NK-92 treated with Interleukin-12 subunit alpha and Interleukin-12 subunit beta, amount 100 ng/mL, for 24 hours (cell line): ENCODE measurements around the gene ZNRF2.
"Not testable (repeated sequence)": the region's sequence is repeated elsewhere in the genome, so short reads cannot be mapped to it uniquely, and the experiment has no call there.

Experiments used
- DNase-seq: peaks from one replicate; lab custom pipeline; 2025; lab: John Stamatoyannopoulos, UW

Gene ZNRF2

GRCh38 chr7:30363778-30364563 is 79.6 kb downstream of the ZNRF2 start:
- DNase-seq = no peak

- DNase-seq = no peak
Measured at GRCh38 chr7:30364773-30365172, 80.4 kb downstream of the ZNRF2 start.

- DNase-seq = no peak
Measured at GRCh38 chr7:30365621-30366020, 81.2 kb downstream of the ZNRF2 start.

- no peak for DNase-seq
Measured at GRCh38 chr7:30366606-30367005, 82.2 kb downstream of the ZNRF2 start.

- no peak for DNase-seq
Measured at GRCh38 chr7:30367561-30367960, 83.2 kb downstream of the ZNRF2 start.

GRCh38 chr7:30369879-30370278 is 85.5 kb downstream of the ZNRF2 start:
- DNase-seq = no peak

GRCh38 chr7:30371321-30371720 is 86.9 kb downstream of the ZNRF2 start:
- DNase-seq = no peak

- DNase-seq = no peak
Measured at GRCh38 chr7:30378275-30378674, 93.9 kb downstream of the ZNRF2 start.

- DNase-seq = no peak
Measured at GRCh38 chr7:30379131-30379530, 94.7 kb downstream of the ZNRF2 start.

- DNase-seq = no peak
Measured at GRCh38 chr7:30379741-30380140, 95.3 kb downstream of the ZNRF2 start.

GRCh38 chr7:30380294-30380693 is 95.9 kb downstream of the ZNRF2 start:
- no peak for DNase-seq

- DNase-seq = not testable (repeated sequence)
Measured at GRCh38 chr7:30380824-30381223, 96.4 kb downstream of the ZNRF2 start.

GRCh38 chr7:30382607-30383006 is 98.2 kb downstream of the ZNRF2 start:
- DNase-seq = no peak

- no peak for DNase-seq
Measured at GRCh38 chr7:30389791-30390190, 105.4 kb downstream of the ZNRF2 start.

GRCh38 chr7:30390736-30391636 is 106.6 kb downstream of the ZNRF2 start:
- no peak for DNase-seq

- DNase-seq = no peak
Measured at GRCh38 chr7:30391806-30392205, 107.4 kb downstream of the ZNRF2 start.

GRCh38 chr7:30395676-30396075 is 111.3 kb downstream of the ZNRF2 start:
- DNase-seq = no peak

GRCh38 chr7:30396389-30396788 is 112.0 kb downstream of the ZNRF2 start:
- no peak for DNase-seq

- no peak for DNase-seq
Measured at GRCh38 chr7:30403477-30403876, 119.1 kb downstream of the ZNRF2 start.

- DNase-seq = no peak
Measured at GRCh38 chr7:30405179-30405578, 120.8 kb downstream of the ZNRF2 start.

GRCh38 chr7:30406664-30407425 is 122.4 kb downstream of the ZNRF2 start:
- DNase-seq = no peak

- no peak for DNase-seq
Measured at GRCh38 chr7:30411173-30411572, 126.8 kb downstream of the ZNRF2 start.
